ENCODE results near the gene ATP6V1E1.

Gene ATP6V1E1

GRCh38 chr22:17633217-17633997, 4.9 kb upstream of the ATP6V1E1 start:
- DNase-seq: no peak

- DNase-seq: no peak
These were observed 2.6 kb upstream of the ATP6V1E1 start for GRCh38 chr22:17631076-17631565.

GRCh38 chr22:17629641-17630040, 1.1 kb upstream of the ATP6V1E1 start:
- DNase-seq: no peak

DNA sequence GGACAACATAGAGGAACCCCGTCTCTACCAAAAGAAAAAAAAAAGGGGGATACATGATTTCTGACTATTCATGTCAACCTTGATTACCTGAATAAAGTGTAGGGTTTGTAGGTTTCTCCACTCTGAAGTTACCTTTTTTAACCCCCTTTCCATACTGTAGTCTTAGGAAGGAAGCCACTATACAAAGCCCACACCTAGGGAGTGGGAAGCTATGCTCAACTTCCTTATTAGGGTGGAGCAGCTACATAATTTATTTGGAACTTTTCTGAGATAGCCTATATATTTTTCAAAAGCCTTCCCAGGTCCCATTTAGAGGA, 582 bp upstream of the ATP6V1E1 start:
- DNase-seq: no peak

DNA sequence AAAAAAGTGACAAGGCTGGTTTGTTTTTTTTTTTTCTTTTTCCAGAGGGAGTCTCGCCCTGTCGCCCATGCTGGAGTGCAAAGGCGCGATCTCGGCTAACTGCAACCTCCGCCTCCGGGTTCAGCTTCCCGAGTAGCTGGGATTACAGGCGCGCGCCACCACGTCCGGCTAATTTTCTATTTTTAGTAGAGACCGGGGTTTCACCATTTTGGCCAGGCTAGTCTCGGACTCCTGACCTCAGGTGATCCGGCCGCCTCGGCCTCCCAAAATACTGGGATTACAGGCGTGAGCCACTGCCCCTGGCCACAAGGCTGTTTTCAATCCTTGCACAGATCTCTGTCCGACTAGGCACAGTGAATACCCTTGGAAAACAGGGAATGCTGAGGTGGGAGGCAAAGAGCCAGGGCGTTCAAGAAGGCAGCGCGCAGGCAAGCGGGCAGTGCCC, 566 bp downstream of the ATP6V1E1 start:
- DNase-seq: no peak

DNA sequence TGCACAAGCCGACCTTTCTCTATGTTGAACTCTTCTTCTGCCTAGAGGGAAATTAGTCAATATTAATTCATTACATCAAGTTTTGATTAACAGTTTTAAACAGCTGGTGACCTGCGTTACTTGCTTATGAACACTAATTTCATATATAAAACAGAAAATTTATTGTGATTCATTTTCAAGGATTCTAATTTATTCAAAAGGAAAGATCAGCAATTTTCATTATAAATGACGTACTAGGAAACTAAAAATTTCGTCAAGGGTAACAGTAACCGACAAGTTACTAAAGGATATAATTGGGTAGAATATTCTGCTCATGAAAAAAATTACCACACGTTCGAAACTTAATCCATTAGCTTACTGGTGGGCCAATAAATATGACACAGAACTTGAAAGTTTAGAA, 15.3 kb downstream of the ATP6V1E1 start:
- DNase-seq: no peak

GRCh38 chr22:17612057-17612456, 16.5 kb downstream of the ATP6V1E1 start:
- DNase-seq: no peak

GRCh38 chr22:17607891-17608521, 20.5 kb downstream of the ATP6V1E1 start:
- no peak for DNase-seq

GRCh38 chr22:17606496-17606895, 22.1 kb downstream of the ATP6V1E1 start:
- DNase-seq: no peak

DNA sequence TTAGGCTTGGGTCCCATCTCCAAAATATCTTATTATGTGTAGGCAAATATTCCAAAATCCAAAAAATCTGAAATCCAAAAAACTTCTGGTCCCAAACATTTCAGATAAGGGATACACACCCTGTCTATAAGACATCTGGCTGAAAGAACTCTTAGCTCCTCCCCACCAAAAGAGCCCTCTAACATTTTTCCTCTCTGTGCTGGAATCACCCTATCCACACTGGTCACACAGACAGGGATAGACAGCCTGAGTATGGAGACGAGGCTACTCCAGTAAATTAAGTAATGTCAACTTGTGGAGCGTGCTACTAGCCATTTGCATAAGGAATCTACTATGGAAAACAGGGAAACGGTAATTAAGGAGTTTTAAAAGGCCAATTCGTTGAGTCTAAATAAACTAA, 24.9 kb downstream of the ATP6V1E1 start:
- DNase-seq: no peak

DNA sequence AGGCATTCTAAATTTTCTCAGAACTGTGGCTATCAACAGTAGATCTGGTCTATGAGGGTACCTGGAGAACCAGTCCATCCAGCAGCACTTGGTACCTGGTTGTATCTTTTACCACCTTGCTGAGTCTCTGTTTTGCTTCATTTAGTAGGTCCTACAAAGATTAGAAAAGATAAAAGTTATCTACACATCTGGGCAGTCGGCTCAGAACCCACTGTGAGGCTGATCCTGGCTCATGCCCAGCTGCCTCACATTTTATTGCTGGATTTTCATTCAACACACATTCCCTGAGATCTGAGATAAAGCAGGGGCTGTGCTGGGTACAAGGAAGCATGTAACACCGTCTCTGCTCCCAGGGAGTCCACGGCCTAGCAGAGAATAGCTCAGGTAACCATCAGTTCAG, 27.5 kb downstream of the ATP6V1E1 start:
- DNase-seq: no peak

DNA sequence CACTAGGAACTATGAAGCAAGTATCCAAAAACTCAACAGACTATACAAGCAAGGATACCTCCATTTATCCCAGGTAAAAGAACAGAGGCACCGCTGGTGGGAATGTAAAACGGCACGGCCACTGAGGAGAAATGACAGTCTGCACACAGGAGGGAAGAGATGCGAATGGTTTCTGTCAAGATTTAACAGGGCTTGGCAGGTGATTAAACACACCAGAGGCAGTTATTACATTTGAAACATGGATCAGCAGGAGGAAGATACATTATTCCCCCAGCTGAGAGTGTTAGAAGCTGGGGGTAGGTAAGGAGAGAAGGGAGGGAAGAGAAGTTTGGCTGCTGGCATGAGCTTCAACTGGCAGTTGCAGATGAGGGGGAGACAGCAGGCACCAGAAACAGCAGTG, 30.2 kb downstream of the ATP6V1E1 start:
- no peak for DNase-seq

DNA sequence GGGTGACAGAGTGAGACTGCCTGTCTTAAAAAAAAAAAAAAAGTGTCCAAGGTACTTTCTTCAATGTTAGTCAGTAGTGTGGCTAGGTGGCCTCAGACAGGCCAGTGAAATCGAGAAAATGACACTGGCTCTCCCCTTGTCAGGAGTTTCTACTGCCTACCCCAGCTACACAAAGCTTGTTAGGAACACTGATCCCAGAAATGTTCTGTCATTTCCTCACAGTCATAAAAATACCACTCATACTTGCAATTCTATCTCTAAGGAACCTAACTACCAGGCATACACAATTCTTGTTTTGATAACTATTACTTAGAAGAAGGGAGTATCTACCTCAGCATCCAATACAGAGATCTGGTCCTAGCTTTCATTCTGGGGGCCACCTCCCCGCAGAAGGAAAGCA, 31.3 kb downstream of the ATP6V1E1 start:
- DNase-seq: no peak

GRCh38 chr22:17596226-17596625, 32.3 kb downstream of the ATP6V1E1 start:
- no peak for DNase-seq

DNA sequence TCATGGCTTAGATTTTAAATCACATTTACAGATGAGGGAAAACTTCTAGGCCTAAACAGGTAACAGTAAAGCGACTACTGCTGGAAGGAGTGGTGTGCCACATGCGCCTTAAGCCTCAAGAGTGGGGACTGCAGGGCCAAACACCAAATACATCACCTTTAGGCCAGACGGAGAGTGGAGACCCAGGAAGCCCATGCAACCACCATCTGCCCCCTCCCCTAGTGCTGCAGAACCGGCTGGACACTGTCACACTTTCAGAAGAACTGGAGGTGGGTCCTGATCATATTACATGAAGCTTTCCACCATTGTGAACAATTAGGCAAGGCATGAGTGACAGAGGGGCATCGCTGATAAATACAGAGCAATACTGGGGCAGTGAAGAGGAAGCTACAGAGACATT, 36.3 kb downstream of the ATP6V1E1 start:
- DNase-seq: no peak

- no peak for DNase-seq
These were observed 38.0 kb downstream of the ATP6V1E1 start for GRCh38 chr22:17590586-17590985.

- DNase-seq: no peak
These were observed 38.7 kb downstream of the ATP6V1E1 start for GRCh38 chr22:17589810-17590375.

GRCh38 chr22:17588606-17589005, 39.9 kb downstream of the ATP6V1E1 start:
- DNase-seq: no peak

GRCh38 chr22:17587629-17588028, 40.9 kb downstream of the ATP6V1E1 start:
- DNase-seq: no peak

DNA sequence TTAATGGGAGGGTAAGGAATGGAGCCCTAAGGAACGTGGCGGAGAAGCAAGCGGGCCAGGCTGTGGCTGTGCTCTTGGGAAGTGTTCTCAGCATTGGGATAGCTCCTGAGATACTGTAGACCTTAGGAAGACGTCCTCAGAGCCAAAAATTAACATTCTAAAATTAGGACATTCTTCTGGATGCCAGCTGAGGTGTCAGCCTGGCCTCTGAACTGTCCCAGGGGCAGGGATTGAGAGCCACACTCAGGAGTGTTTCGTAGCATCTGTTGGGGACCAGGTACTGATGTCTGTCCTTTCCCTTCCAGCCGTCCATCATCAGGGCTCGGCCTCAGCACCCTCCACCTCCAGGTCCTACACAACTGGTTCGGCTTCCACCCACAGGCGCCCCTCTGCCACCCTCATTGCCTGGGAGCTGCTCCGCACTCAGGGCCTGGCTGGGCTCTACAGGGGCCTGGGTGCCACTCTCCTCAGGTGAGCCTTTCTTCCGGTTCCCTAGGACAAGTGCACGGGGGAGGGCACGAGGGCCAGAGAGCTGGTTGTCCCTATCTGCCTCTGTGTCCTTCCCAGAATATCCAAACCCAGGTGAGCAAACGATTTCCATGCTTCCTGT, 41.6 kb downstream of the ATP6V1E1 start:
- no peak for DNase-seq

DNA sequence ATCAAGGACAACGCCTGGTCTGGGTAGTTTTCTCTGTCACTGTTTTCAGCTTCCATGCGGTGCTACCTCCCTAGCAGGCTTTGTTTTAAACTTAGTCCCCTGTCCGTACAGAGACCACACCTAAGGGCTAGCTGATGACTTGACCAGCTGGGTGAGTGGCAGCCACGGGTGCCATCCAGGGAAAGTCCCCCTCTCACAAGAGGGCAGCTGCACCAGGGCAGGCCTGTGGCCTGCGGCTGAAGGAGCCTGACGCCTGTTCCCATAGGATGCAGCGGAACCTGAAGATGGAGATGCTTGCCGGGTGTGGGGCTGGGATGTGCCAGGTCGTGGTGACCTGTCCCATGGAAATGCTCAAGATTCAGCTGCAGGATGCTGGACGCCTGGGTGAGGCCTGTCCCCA, 45.4 kb downstream of the ATP6V1E1 start:
- DNase-seq: no peak

DNA sequence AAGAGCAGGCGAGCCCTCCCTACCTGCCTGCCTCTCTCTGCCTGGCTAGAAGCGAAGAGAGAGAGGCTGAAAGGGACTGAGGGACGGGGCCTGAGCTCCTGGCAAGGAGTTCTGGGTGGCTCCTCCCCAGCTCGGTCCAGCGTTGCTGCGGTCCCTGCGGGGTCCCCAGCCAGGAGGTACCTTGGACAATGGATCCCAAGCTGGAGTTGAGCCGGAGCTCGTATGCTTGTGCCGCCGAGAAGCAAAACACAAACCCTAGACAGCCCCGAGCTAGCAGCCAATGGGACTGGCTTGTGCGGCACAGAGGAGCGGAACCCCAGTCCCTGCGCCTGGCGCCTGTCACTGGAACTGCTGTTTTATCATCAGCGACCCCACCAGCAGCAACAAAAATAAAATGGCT, 46.9 kb downstream of the ATP6V1E1 start:
- DNase-seq: no peak

GRCh38 chr22:17581056-17581455, 47.5 kb downstream of the ATP6V1E1 start:
- DNase-seq: no peak
